GM21529 (cell line): ENCODE results near the gene ALDOA.
"Not testable (repeated sequence)": the region's sequence is repeated elsewhere in the genome, so short reads cannot be mapped to it uniquely, and the experiment has no call there.

Experiments used
- ATAC-seq: cut with Tn5 transposase; IDR thresholded peaks from one replicate; pipeline ENCODE4 v1.9.1; 2021; ENCODE audit not compliant: unreplicated experiment

Gene ALDOA

GRCh38 chr16:30114411-30114810 lies 48.9 kb downstream of the ALDOA start:
- ATAC-seq = no peak

GRCh38 chr16:30114833-30115232 lies 49.3 kb downstream of the ALDOA start:
- ATAC-seq = not testable (repeated sequence)

GRCh38 chr16:30115238-30115637 lies 49.7 kb downstream of the ALDOA start:
- no peak for ATAC-seq

GRCh38 chr16:30116291-30117207 lies 51.0 kb downstream of the ALDOA start:
- ATAC-seq = no peak

- ATAC-seq = no peak
Measured at GRCh38 chr16:30117768-30118167, 52.2 kb downstream of the ALDOA start.

- no peak for ATAC-seq
Measured at GRCh38 chr16:30119428-30119827, 53.9 kb downstream of the ALDOA start.
